Caco-2 (cell line): ENCODE measurements around the gene MLYCD. TPM values are rescaled to one million over a fixed set of nuclear protein-coding genes. Genes with fewer than 3 reads are reported as not detected.

Source experiments
- BruUV-seq: library from RNA; stranded (reverse); fragments of 400-500 nt; replicated peaks from 2 replicates; lab custom pipeline; 2021; lab: Mats Ljungman, UMichigan
- CTCF ChIA-PET: fragments of 300-600 bp; sonication (Branson Sonifier 250); formaldehyde crosslinking; loops from one replicate; lab custom pipeline; 2022; ENCODE audit warnings: antibody characterized with exemption; lab: Charles Lee
- POLR2A ChIA-PET: fragments of 300-600 bp; sonication (Branson Sonifier 250); formaldehyde crosslinking; loops from one replicate; lab custom pipeline; 2022; ENCODE audit warnings: antibody characterized with exemption; lab: Charles Lee
- DNase-seq, 2 experiments: peaks; one replicate each; pipeline versions ENCODE4 v3.0.0 to v3.0.0-alpha.2; 2020 to 2022
- H3K27me3 ChIP-seq: replicated peaks from 2 replicates; pipeline ENCODE4 v1.6.0; 2011; ENCODE audit warnings: low read length; ENCODE audit not compliant: control insufficient read depth, insufficient read depth
- H3K36me3 ChIP-seq: 2 replicates; pipeline ENCODE4 v1.5.1; 2011; ENCODE audit warnings: low read length; ENCODE audit not compliant: control insufficient read depth, insufficient read depth
- H3K4me1 ChIP-seq: fragments of 250-450 bp; sonication (Bioruptor Pico); 2 replicates; pipeline ENCODE4 v1.5.1; 2020; ENCODE audit warnings: mild to moderate bottlenecking
- H3K4me3 ChIP-seq: 2 replicates; pipeline ENCODE4 v1.5.1; 2011; ENCODE audit warnings: low read depth, mild to moderate bottlenecking, control low read depth, low read length
- H3K9me3 ChIP-seq: fragments of 250-450 bp; sonication (Bioruptor Pico); 2 replicates; pipeline ENCODE4 v1.5.1; 2020; ENCODE audit warnings: mild to moderate bottlenecking, moderate library complexity
- H3K27ac Mint-ChIP-seq: one replicate; pipeline ENCODE4 v1.8.0; 2022; ENCODE audit warnings: mixed read lengths; ENCODE audit not compliant: unreplicated experiment
- H3K27me3 Mint-ChIP-seq: one replicate; pipeline ENCODE4 v1.8.0; 2022; ENCODE audit warnings: mixed read lengths; ENCODE audit not compliant: insufficient read depth, unreplicated experiment
- H3K36me3 Mint-ChIP-seq: one replicate; pipeline ENCODE4 v1.8.0; 2022; ENCODE audit warnings: mild to moderate bottlenecking, mixed read lengths; ENCODE audit not compliant: insufficient read depth, unreplicated experiment
- H3K4me1 Mint-ChIP-seq: one replicate; pipeline ENCODE4 v1.8.0; 2022; ENCODE audit warnings: low read depth, mixed read lengths; ENCODE audit not compliant: unreplicated experiment
- H3K4me3 Mint-ChIP-seq: one replicate; pipeline ENCODE4 v1.8.0; 2022; ENCODE audit warnings: mild to moderate bottlenecking, moderate library complexity, mixed read lengths; ENCODE audit not compliant: unreplicated experiment
- H3K9me3 Mint-ChIP-seq: one replicate; pipeline ENCODE4 v1.8.0; 2022; ENCODE audit warnings: mixed read lengths; ENCODE audit not compliant: unreplicated experiment
- intact Hi-C: fragments of 100-400 bp; cut with micrococcal nuclease; formaldehyde crosslinking; loops from one replicate; pipeline ENCODE4 v1.10.0; 2022; ENCODE audit not compliant: unreplicated experiment
- total RNA-seq: library from RNA; stranded (reverse); gene quantifications from 2 replicates; pipeline ENCODE4 v1.2.3, GENCODE V29; 2022
- TF ChIP-seq, protein P1 (sequence below), 2 experiments: fragments of 200-600 bp in 1 of 2; IDR thresholded peaks; 1 replicate in 1 of 2; 2 replicates in 1 of 2; pipeline versions ENCODE4 v1.5.1 to v1.8.0; 2011 to 2022; ENCODE audit warnings: antibody characterized with exemption in 1 of 2, control low read depth in 1 of 2, inconsistent platforms in 1 of 2, low read depth in 1 of 2, low read length in 1 of 2, mild to moderate bottlenecking in 1 of 2, moderate library complexity in 1 of 2; ENCODE audit not compliant: insufficient read depth in 1 of 2, severe bottlenecking in 1 of 2, unreplicated experiment in 1 of 2

The MLYCD gene
- total RNA-seq, 1 experiment from 2014 or later = 8.7 TPM

DNA sequence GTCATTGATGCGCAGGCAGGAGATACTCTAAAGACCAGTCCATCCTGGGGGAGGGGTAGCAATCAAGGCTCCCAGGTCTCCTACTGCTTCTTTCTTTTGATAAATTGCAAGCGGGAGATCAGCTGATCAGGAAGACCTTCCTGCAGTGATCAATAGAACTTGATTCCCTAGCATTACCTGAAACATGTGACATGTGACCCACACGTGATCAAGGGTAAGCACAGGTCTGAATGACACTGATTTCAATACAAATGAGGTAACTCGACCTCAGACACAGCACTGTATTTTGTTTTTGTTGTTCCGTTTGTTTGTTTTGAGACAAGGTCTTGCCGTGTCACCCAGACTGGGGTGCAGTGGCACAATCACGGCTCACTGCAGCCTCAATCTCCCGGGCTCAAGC lies 39.6 kb upstream of the MLYCD start:
- H3K4me3 ChIP-seq = no peak overlapping the region
- TF ChIP-seq, protein P1, sequence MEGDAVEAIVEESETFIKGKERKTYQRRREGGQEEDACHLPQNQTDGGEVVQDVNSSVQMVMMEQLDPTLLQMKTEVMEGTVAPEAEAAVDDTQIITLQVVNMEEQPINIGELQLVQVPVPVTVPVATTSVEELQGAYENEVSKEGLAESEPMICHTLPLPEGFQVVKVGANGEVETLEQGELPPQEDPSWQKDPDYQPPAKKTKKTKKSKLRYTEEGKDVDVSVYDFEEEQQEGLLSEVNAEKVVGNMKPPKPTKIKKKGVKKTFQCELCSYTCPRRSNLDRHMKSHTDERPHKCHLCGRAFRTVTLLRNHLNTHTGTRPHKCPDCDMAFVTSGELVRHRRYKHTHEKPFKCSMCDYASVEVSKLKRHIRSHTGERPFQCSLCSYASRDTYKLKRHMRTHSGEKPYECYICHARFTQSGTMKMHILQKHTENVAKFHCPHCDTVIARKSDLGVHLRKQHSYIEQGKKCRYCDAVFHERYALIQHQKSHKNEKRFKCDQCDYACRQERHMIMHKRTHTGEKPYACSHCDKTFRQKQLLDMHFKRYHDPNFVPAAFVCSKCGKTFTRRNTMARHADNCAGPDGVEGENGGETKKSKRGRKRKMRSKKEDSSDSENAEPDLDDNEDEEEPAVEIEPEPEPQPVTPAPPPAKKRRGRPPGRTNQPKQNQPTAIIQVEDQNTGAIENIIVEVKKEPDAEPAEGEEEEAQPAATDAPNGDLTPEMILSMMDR (IDR thresholded peaks at IDR 0.05; ENCODE audit: insufficient read depth in 1 of 2, low read depth in 1 of 2, low read length in 1 of 2, severe bottlenecking in 1 of 2, unreplicated experiment in 1 of 2) = no peak
- no peaks in the 10 kb centered on the region for H3K9me3 ChIP-seq
- BruUV-seq = no TSS peak
- Mint-ChIP-seq H3K36me3 (no peaks in the 10 kb centered on the region), H3K4me3 (no peak overlapping the region), H3K9me3 (no peaks in the 10 kb centered on the region), H3K27ac (no peak overlapping the region), H3K27me3 (peaks cover 18% of the 10 kb centered on the region), H3K4me1 (no peaks in the 10 kb centered on the region)
- no peak for DNase-seq
- ChIA-PET CTCF (no interaction called here), POLR2A (no interaction called here)
- no peaks in the 10 kb centered on the region; the same call in 1 of the 2 replicates for H3K27me3 ChIP-seq
- H3K36me3 ChIP-seq = no peaks in the 10 kb centered on the region
- H3K4me1 ChIP-seq = no peaks in the 10 kb centered on the region
- intact Hi-C loops = no loop called here

DNA sequence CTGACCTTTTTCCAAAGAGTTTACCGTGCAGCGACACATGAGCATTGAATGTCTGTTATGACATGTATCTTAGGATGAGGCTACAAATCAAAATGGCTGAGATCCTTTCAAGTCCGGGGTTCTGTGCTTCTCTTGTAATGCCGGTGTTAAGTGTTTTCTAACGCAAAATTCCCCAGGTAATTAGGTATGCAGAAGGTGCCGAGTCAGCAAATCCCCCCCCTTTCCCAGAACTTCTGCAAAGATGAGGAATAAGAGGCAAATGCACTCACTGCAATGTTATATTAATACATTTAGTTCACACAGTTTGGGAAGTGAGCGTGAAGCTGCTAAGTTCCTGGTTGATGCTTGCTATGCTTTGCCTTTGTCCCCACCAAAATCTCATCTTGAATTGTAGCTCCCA lies 36.3 kb upstream of the MLYCD start:
- Mint-ChIP-seq H3K4me3 (no peak overlapping the region), H3K27ac (no peak overlapping the region), H3K27me3 (peaks cover 37% of the 10 kb centered on the region), H3K4me1 (no peaks in the 10 kb centered on the region), H3K36me3 (no peaks in the 10 kb centered on the region), H3K9me3 (no peaks in the 10 kb centered on the region)
- no TSS peak for BruUV-seq
- intact Hi-C loops = no loop called here
- Histone ChIP-seq H3K9me3 (0 out of 2 replicates have a peak, but pooled peaks cover 3% of the 10 kb centered on the region), H3K27me3 (no peaks in the 10 kb centered on the region), H3K4me1 (no peaks in the 10 kb centered on the region), H3K4me3 (no peak overlapping the region), H3K36me3 (no peaks in the 10 kb centered on the region)
- ChIA-PET POLR2A (no interaction called here), CTCF (no interaction called here)
- DNase-seq = no peak
- TF ChIP-seq, protein P1 (IDR thresholded peaks at IDR 0.05; ENCODE audit: insufficient read depth in 1 of 2, low read depth in 1 of 2, low read length in 1 of 2, severe bottlenecking in 1 of 2, unreplicated experiment in 1 of 2) = no peak

DNA sequence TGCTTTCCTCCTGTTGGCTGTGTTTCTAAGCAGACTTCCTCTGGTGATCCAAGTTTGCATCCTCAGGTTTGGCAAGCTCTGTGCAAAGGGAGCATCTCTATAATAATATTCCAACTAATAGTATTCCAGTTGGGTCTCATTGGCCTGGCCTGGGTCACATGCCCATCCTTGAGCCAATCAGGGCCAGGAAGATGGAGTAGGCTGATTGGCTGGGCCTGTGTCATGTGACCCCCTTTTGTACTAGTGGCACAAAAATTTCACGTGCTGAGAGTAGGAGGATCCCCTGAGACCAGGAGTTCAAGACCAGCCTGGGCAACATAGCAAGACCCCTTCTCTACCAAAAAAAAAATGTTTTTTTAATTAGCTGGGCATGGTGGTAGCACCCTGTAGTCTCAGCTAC lies 35.2 kb upstream of the MLYCD start:
- Histone ChIP-seq H3K4me3 (no peak overlapping the region), H3K27me3 (no peaks in the 10 kb centered on the region), H3K4me1 (no peaks in the 10 kb centered on the region), H3K9me3 (0 out of 2 replicates have a peak, but pooled peaks cover 3% of the 10 kb centered on the region), H3K36me3 (no peaks in the 10 kb centered on the region)
- H3K9me3 Mint-ChIP-seq = no peaks in the 10 kb centered on the region
- no peak overlapping the region for H3K27ac Mint-ChIP-seq
- no peaks in the 10 kb centered on the region for H3K4me1 Mint-ChIP-seq
- intact Hi-C loops = no loop called here
- POLR2A ChIA-PET = no interaction called here
- BruUV-seq = no TSS peak
- peaks cover 32% of the 10 kb centered on the region for H3K27me3 Mint-ChIP-seq
- H3K36me3 Mint-ChIP-seq = no peaks in the 10 kb centered on the region
- DNase-seq = no peak
- no peak overlapping the region for H3K4me3 Mint-ChIP-seq
- TF ChIP-seq, protein P1 (IDR thresholded peaks at IDR 0.05; ENCODE audit: insufficient read depth in 1 of 2, low read depth in 1 of 2, low read length in 1 of 2, severe bottlenecking in 1 of 2, unreplicated experiment in 1 of 2) = no peak
- CTCF ChIA-PET = no interaction called here
